Measurements from ENCODE around the gene PDLIM5.

DNA sequence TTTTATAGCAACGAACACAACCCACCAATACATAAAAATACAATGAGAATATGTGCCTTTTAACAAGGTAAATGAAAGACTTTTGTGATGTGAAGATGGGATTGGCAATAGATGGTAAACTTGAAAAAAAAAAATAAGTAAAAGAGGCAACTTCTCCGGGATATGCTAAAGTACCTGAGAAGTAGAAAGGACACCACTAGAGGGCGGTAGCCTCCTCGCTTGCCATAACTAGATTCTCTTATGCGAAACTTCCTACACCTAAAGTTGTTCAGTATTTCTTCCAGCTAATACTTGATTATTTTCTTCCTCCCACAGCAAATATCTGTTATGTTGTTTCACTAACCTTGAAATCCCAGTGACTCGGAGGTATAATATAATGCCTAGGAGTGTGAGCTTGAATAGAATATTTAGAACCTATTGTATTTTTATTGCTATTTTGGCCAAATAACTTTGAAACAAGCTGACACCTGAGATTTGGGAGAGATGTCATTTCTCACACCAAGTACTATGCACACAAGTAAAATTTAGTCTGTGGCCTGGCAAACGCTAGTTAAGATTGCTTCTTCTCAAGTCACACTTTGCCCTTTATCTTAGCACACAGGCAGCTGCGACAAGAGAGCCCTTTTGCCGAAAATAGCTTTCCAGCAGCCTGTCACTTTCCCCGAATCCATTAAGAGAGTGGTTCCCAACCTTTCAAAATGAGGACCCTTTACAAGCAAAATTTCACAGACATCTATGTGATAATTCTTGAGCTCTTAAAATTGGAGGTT lies 44.9 kb upstream of the PDLIM5 start:
- TF ChIP-seq BCL11A (IDR thresholded peaks at IDR 0.05; ENCODE audit: low read depth in 2 of 2, low read length in 2 of 2) (no peak), POLR2AphosphoS5 (IDR thresholded peaks at IDR 0.05; ENCODE audit: low read depth, low read length) (no peak), EP300 (IDR thresholded peaks at IDR 0.05; ENCODE audit: borderline replicate concordance in 1 of 2, low read depth in 2 of 2, low read length in 2 of 2) (no peak), SUZ12 (IDR thresholded peaks at IDR 0.05; ENCODE audit: low read length) (no peak), CHD1 (IDR thresholded peaks at IDR 0.05; ENCODE audit: low read depth, low read length) (no peak), RAD21 (IDR thresholded peaks at IDR 0.05 in 1 of 2, conservative IDR thresholded peaks at IDR 0.05 in 1 of 2; ENCODE audit: low read depth in 2 of 2, low read length in 2 of 2) (peak; percentile 86 to 89), TCF12 (IDR thresholded peaks at IDR 0.05; ENCODE audit: low read depth, low read length) (no peak), POLR2A (IDR thresholded peaks at IDR 0.05; ENCODE audit: control extremely low read depth in 1 of 2, low read depth in 2 of 2, low read length in 2 of 2) (no peak), TAF1 (IDR thresholded peaks at IDR 0.05; ENCODE audit: low read depth, low read length) (no peak)
- TF ChIP-seq, protein P1, sequence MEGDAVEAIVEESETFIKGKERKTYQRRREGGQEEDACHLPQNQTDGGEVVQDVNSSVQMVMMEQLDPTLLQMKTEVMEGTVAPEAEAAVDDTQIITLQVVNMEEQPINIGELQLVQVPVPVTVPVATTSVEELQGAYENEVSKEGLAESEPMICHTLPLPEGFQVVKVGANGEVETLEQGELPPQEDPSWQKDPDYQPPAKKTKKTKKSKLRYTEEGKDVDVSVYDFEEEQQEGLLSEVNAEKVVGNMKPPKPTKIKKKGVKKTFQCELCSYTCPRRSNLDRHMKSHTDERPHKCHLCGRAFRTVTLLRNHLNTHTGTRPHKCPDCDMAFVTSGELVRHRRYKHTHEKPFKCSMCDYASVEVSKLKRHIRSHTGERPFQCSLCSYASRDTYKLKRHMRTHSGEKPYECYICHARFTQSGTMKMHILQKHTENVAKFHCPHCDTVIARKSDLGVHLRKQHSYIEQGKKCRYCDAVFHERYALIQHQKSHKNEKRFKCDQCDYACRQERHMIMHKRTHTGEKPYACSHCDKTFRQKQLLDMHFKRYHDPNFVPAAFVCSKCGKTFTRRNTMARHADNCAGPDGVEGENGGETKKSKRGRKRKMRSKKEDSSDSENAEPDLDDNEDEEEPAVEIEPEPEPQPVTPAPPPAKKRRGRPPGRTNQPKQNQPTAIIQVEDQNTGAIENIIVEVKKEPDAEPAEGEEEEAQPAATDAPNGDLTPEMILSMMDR (IDR thresholded peaks at IDR 0.05; ENCODE audit: control extremely low read depth in 1 of 3, insufficient read depth in 1 of 3, low read depth in 1 of 3, low read length in 3 of 3) = peak in 2 of 3 experiments; percentile 71 to 78; a peak in 3 of 4 replicates
- TF ChIP-seq, protein P2, sequence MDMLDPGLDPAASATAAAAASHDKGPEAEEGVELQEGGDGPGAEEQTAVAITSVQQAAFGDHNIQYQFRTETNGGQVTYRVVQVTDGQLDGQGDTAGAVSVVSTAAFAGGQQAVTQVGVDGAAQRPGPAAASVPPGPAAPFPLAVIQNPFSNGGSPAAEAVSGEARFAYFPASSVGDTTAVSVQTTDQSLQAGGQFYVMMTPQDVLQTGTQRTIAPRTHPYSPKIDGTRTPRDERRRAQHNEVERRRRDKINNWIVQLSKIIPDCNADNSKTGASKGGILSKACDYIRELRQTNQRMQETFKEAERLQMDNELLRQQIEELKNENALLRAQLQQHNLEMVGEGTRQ (IDR thresholded peaks at IDR 0.05; ENCODE audit: low read length) = no peak

Data from H1 (cell line).